ENCODE measurements around the gene KIF9.
"Not testable (repeated sequence)": the region's sequence is repeated elsewhere in the genome, so short reads cannot be mapped to it uniquely, and the experiment has no call there.

KIF9 gene

GRCh38 chr3:47251689-47252088, 30.9 kb downstream of the KIF9 start:
- H3K27me3 ChIP-seq (replicated peaks) = no peaks in the 10 kb centered on the region
- H3K27ac ChIP-seq = no peak overlapping the region
- no peak for DNase-seq
- H3K4me3 ChIP-seq (ENCODE audit: low read depth, low read length) = no peak overlapping the region
- H3K36me3 ChIP-seq (replicated peaks) = no peaks in the 10 kb centered on the region
- TF ChIP-seq, protein P1, sequence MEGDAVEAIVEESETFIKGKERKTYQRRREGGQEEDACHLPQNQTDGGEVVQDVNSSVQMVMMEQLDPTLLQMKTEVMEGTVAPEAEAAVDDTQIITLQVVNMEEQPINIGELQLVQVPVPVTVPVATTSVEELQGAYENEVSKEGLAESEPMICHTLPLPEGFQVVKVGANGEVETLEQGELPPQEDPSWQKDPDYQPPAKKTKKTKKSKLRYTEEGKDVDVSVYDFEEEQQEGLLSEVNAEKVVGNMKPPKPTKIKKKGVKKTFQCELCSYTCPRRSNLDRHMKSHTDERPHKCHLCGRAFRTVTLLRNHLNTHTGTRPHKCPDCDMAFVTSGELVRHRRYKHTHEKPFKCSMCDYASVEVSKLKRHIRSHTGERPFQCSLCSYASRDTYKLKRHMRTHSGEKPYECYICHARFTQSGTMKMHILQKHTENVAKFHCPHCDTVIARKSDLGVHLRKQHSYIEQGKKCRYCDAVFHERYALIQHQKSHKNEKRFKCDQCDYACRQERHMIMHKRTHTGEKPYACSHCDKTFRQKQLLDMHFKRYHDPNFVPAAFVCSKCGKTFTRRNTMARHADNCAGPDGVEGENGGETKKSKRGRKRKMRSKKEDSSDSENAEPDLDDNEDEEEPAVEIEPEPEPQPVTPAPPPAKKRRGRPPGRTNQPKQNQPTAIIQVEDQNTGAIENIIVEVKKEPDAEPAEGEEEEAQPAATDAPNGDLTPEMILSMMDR (IDR thresholded peaks at IDR 0.05; ENCODE audit: low read depth, low read length, missing control alignments) = no peak
- in situ Hi-C loops (cut with HindIII; ENCODE audit: low pct_ligation_motif_present, low sequenced_read_pairs) = no loop called here

DNA sequence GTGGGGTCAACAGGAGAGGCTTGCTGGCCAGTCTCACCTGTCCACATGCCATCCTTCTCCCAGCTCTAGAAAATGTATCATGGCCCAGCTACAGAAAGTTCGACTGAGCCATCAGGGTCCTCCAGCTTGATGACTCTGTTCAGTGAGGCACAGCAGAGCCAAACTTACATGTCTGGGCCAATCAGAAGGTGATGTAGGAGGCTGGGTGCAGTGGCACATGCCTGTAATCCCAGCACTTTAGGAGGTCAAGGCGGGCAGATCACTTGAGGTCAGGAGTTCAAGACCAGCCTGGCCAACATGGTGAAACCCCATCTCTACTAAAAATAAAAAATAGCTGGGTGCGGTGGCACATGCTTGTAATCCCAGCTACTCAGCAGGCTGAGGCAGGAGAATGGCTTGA, 31.5 kb downstream of the KIF9 start:
- H3K36me3 ChIP-seq (replicated peaks); H3K27ac ChIP-seq; H3K4me3 ChIP-seq (ENCODE audit: low read depth, low read length); in situ Hi-C loops (cut with HindIII; ENCODE audit: low pct_ligation_motif_present, low sequenced_read_pairs); H3K27me3 ChIP-seq (replicated peaks); DNase-seq: not testable (repeated sequence)

GRCh38 chr3:47250309-47251060, 32.1 kb downstream of the KIF9 start:
- DNase-seq = peak; percentile 25
- no peaks in the 10 kb centered on the region for H3K36me3 ChIP-seq (replicated peaks)
- H3K27ac ChIP-seq = no peak overlapping the region
- TF ChIP-seq, protein P1 (IDR thresholded peaks at IDR 0.05; ENCODE audit: low read depth, low read length, missing control alignments) = peak; percentile 61
- H3K27me3 ChIP-seq (replicated peaks) = no peaks in the 10 kb centered on the region
- in situ Hi-C loops (cut with HindIII; ENCODE audit: low pct_ligation_motif_present, low sequenced_read_pairs) = no loop called here
- H3K4me3 ChIP-seq (ENCODE audit: low read depth, low read length) = no peak overlapping the region

DNA sequence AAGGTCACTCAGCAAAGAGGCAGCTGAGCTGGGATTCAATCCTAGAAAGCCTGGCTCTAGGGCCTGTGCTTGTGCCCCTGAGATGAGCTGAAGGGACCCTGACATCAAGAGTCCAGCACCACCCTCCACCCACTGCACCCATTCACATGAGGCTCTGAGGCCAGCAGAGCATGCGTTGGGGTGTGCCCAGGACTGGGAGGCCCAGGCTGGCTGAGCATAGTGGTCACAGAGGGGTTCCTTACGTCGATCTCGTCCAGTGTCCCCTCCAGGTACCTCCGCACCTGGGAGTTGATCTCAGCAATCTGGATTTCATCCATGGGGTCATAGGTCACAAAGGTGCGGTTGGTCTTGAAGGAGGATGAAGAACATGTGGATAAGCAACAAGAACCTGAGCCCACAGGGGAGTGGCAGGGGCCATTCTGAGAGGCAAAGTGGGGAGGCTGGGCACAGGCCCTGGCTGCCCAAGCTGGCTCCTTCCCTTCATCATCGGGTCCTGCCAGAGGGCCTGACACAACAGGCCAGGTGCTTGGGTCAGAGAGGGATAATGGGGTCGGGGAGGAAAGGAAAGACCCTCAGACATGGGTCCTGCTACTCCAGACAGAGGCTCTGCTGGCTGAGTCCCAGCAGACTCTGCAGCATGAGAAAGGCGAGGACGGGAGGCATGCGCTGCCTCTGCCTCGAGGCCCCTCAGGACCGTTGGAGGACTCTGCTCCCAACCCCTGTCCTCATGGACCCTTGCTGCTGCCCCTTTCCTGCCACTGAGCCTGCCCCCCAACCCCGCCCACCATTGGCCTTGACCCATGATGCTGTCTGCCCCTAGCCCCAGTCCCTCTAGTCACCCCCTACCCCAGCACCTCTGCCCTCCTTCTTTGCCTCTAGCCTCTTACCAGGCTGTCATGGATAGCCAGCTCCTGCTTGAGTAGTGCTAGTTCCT, 35.2 kb downstream of the KIF9 start:
- no peak overlapping the region for H3K27ac ChIP-seq
- in situ Hi-C loops (cut with HindIII; ENCODE audit: low pct_ligation_motif_present, low sequenced_read_pairs) = no loop called here

GRCh38 chr3:47245271-47245670, 37.3 kb downstream of the KIF9 start:
- TF ChIP-seq, protein P1 (IDR thresholded peaks at IDR 0.05; ENCODE audit: low read depth, low read length, missing control alignments) = no peak
- Histone ChIP-seq H3K36me3 (replicated peaks) (no peaks in the 10 kb centered on the region), H3K4me3 (ENCODE audit: low read depth, low read length) (no peak overlapping the region), H3K27ac (no peak overlapping the region), H3K27me3 (replicated peaks) (no peaks in the 10 kb centered on the region)
- in situ Hi-C loops (cut with HindIII; ENCODE audit: low pct_ligation_motif_present, low sequenced_read_pairs) = no loop called here
- no peak for DNase-seq

More for the DNA sequence above, 35.2 kb downstream of the KIF9 start:
- no peak overlapping the region for H3K4me3 ChIP-seq (ENCODE audit: low read depth, low read length)
- no peak for DNase-seq
- no peaks in the 10 kb centered on the region for H3K36me3 ChIP-seq (replicated peaks)
- TF ChIP-seq, protein P1 (IDR thresholded peaks at IDR 0.05; ENCODE audit: low read depth, low read length, missing control alignments) = no peak
- H3K27me3 ChIP-seq (replicated peaks) = no peaks in the 10 kb centered on the region

DNA sequence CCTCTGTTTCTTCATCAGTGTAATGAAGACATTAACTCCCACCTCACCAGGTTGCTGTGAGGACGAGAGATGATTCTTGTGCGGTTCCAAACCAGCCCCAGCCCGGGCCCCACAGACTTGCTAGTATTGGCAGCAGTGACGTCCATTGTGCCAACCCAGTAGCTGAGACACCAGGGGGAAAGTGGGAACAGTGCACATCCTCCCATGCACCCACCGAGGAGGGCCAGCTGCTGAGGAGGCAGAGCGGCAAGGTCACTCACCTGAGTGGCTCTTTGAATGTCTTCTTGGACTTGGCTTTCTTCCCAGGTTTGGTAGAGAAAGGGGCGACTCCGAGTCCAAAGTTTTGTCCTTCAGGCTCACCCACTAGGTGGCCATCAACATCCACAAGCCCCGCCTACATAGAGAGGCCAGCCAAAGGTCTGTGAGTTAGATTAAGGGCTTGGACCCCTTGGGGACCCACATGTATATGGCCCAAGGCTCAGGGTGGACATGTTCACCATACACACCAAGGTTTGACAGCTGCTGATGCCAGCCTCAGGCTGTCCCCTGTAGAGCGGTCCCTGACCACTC, 38.0 kb downstream of the KIF9 start:
- TF ChIP-seq, protein P1 (IDR thresholded peaks at IDR 0.05; ENCODE audit: low read depth, low read length, missing control alignments) = no peak
- no peak overlapping the region for H3K4me3 ChIP-seq (ENCODE audit: low read depth, low read length)
- no peaks in the 10 kb centered on the region for H3K36me3 ChIP-seq (replicated peaks)
- H3K27ac ChIP-seq = no peak overlapping the region
- no peaks in the 10 kb centered on the region for H3K27me3 ChIP-seq (replicated peaks)
- in situ Hi-C loops (cut with HindIII; ENCODE audit: low pct_ligation_motif_present, low sequenced_read_pairs) = no loop called here
- DNase-seq = no peak

All from brain microvascular endothelial cell (primary cell).